ENCODE data around the gene ZNF880. TPM values are rescaled to one million over a fixed set of nuclear protein-coding genes. Genes with fewer than 3 reads are reported as not detected.

The ZNF880 gene
- total and polyA plus RNA-seq, 4 donors, result 7.8 to 27.4 (median 10.8) TPM

GRCh38 chr19:52370341-52370710, 603 bp downstream of the ZNF880 start:
- H3K4me3 ChIP-seq, result peak overlapping the region; percentile 45
- H3K9ac ChIP-seq (ENCODE audit: insufficient read depth in 1 of 2, low read length in 2 of 2), result peak overlapping the region; percentile 97 to 99
- peak overlapping the region; percentile 90 to 93 for H3K27ac ChIP-seq (ENCODE audit: low read depth in 1 of 2, low read length in 1 of 2)
- ATAC-seq (ENCODE audit: insufficient read depth, low FRiP score) (no peak), DNase-seq (no peak)
- peaks cover 13 to 49% (median 29%) of the 10 kb centered on the region in 4 donors for H3K36me3 ChIP-seq (ENCODE audit: control insufficient read depth in 4 of 4, insufficient read depth in 4 of 4, low read length in 4 of 4)
- whole genome bisulfite sequencing, 2 donors, result 42 to 47% methylated on average over 7 of the region's 7 CpGs
- H3K9me3 ChIP-seq (ENCODE audit: control insufficient read depth in 4 of 4, insufficient read depth in 3 of 4, low read length in 3 of 4), result peaks cover 8 to 34% (median 17%) of the 10 kb centered on the region in 4 donors
- H3K4me1 ChIP-seq (ENCODE audit: control insufficient read depth in 5 of 5, insufficient read depth in 5 of 5, low read length in 5 of 5), result peaks cover 0 to 5% (median 0%) of the 10 kb centered on the region in 5 donors
- TF ChIP-seq CTCF (IDR thresholded peaks at IDR 0.05; ENCODE audit: control extremely low read depth, extremely low read depth), result no peak
- H3K27me3 ChIP-seq (ENCODE audit: control insufficient read depth in 3 of 3, insufficient read depth in 3 of 3, low read length in 2 of 3), result no peaks in the 10 kb centered on the region

- no peak for ATAC-seq (ENCODE audit: insufficient read depth, low FRiP score)
- peaks cover 0 to under 1% (median 0%) of the 10 kb centered on the region in 5 donors for H3K4me1 ChIP-seq (ENCODE audit: control insufficient read depth in 5 of 5, insufficient read depth in 5 of 5, low read length in 5 of 5)
- no peak overlapping the region for H3K27ac ChIP-seq (ENCODE audit: low read depth in 1 of 2, low read length in 1 of 2)
- no peak overlapping the region for H3K9ac ChIP-seq (ENCODE audit: insufficient read depth in 1 of 2, low read length in 2 of 2)
- peaks cover 0 to 38% (median 25%) of the 10 kb centered on the region in 4 donors for H3K9me3 ChIP-seq (ENCODE audit: control insufficient read depth in 4 of 4, insufficient read depth in 3 of 4, low read length in 3 of 4)
- H3K4me3 ChIP-seq, result no peak overlapping the region
- H3K36me3 ChIP-seq (ENCODE audit: control insufficient read depth in 4 of 4, insufficient read depth in 4 of 4, low read length in 4 of 4), result peaks cover 11 to 50% (median 22%) of the 10 kb centered on the region in 4 donors
- no peak for DNase-seq
- H3K27me3 ChIP-seq (ENCODE audit: control insufficient read depth in 3 of 3, insufficient read depth in 3 of 3, low read length in 2 of 3), result no peaks in the 10 kb centered on the region
- WGBS, 2 donors, result 48 to 52% methylated on average over 1 of the region's 1 CpG
- no peak for TF ChIP-seq CTCF (IDR thresholded peaks at IDR 0.05; ENCODE audit: control extremely low read depth, extremely low read depth)
Observed at GRCh38 chr19:52391135-52391534, 21.4 kb downstream of the ZNF880 start.

GRCh38 chr19:52397310-52398080, 27.8 kb downstream of the ZNF880 start, which contains the start of gene ZNF528:
Gene ZNF528, plus strand, starts transcription at chr19:52397849. Its CDS starts 4,165 bp downstream, at chr19:52402014.
- H3K9me3 ChIP-seq (ENCODE audit: control insufficient read depth in 4 of 4, insufficient read depth in 3 of 4, low read length in 3 of 4), result peaks cover 0 to 31% (median 16%) of the 10 kb centered on the region in 4 donors
- H3K4me1 ChIP-seq (ENCODE audit: control insufficient read depth in 5 of 5, insufficient read depth in 5 of 5, low read length in 5 of 5), result peaks cover 0 to 13% (median 7%) of the 10 kb centered on the region in 5 donors
- peak within 1 kb of the TSS; percentile 89 to 93 for H3K9ac ChIP-seq (ENCODE audit: insufficient read depth in 1 of 2, low read length in 2 of 2)
- TF ChIP-seq CTCF (IDR thresholded peaks at IDR 0.05; ENCODE audit: control extremely low read depth, extremely low read depth), result no peak
- no peaks in the 10 kb centered on the region for H3K27me3 ChIP-seq (ENCODE audit: control insufficient read depth in 3 of 3, insufficient read depth in 3 of 3, low read length in 2 of 3)
- peak; percentile 97 to 98 (median 98) for DNase-seq
- 1% methylated on average over 36 of the region's 36 CpGs for WGBS, 2 donors
- peak within 1 kb of the TSS; percentile 89 for H3K4me3 ChIP-seq
- peak; percentile 100 for ATAC-seq (ENCODE audit: insufficient read depth, low FRiP score)
- H3K27ac ChIP-seq (ENCODE audit: low read depth in 1 of 2, low read length in 1 of 2), result peak within 1 kb of the TSS; percentile 28 to 76
- H3K36me3 ChIP-seq (ENCODE audit: control insufficient read depth in 4 of 4, insufficient read depth in 4 of 4, low read length in 4 of 4), result peaks cover 23 to 46% (median 33%) of the 10 kb centered on the region in 4 donors

Measured in lung (tissue), 12 donors.